Upper lobe of left lung (tissue), 4 donors: ENCODE results near the gene BIRC6.

Experiments
- CTCF ChIP-seq, 6 experiments: fragments of 450-650 bp in 4 of 6; fragments of 200-600 bp in 2 of 6; sonication (generic) in 2 of 6; IDR thresholded peaks; one replicate each; pipeline ENCODE4 v1.5.1; 2016 to 2019; ENCODE audit warnings: antibody characterized with exemption in 6 of 6
- POLR2A ChIP-seq, 4 donors: fragments of 450-650 bp; IDR thresholded peaks; one replicate each; pipeline ENCODE4 v1.5.1; 2016 to 2017; ENCODE audit warnings: antibody characterized with exemption in 4 of 4, mild to moderate bottlenecking in 2 of 4

GRCh38 chr2:32358111-32358482 is 1.3 kb downstream of the BIRC6 start:
- TF ChIP-seq CTCF (IDR thresholded peaks at IDR 0.05): no peak
- TF ChIP-seq POLR2A (IDR thresholded peaks at IDR 0.05): no peak
